Tibial nerve (tissue), 4 donors: ENCODE measurements around the gene ZNF701. TPM values are rescaled to one million over a fixed set of nuclear protein-coding genes. Genes with fewer than 3 reads are reported as not detected.
"Not testable (repeated sequence)": the region's sequence is repeated elsewhere in the genome, so short reads cannot be mapped to it uniquely, and the experiment has no call there.

Experiments used
- DNase-seq, 2 donors: peaks; one replicate each; pipeline ENCODE4 v3.0.0-alpha.2; 2019; ENCODE audit warnings: low spot score in 2 of 2
- H3K27ac ChIP-seq, 4 donors: fragments of 200-600 bp; sonication (generic) in 3 of 4; one replicate each; pipeline ENCODE4 v1.5.1; 2017 to 2019; ENCODE audit warnings: mild to moderate bottlenecking in 1 of 4
- H3K27me3 ChIP-seq, 2 donors: fragments of 200-600 bp; sonication (generic) in 1 of 2; one replicate each; pipeline versions ENCODE4 v1.5.1 to v1.6.0; 2017 to 2019
- H3K36me3 ChIP-seq, 3 donors: fragments of 200-600 bp; sonication (generic); one replicate each; pipeline ENCODE4 v1.5.1; 2018 to 2019
- H3K4me1 ChIP-seq, 4 donors: fragments of 200-600 bp; sonication (generic) in 3 of 4; one replicate each; pipeline ENCODE4 v1.5.1; 2017 to 2019
- H3K4me3 ChIP-seq, 4 donors: fragments of 200-600 bp; sonication (generic) in 3 of 4; one replicate each; pipeline ENCODE4 v1.5.1; 2017 to 2019; ENCODE audit warnings: mild to moderate bottlenecking in 1 of 4, moderate library complexity in 1 of 4
- H3K9me3 ChIP-seq, 4 donors: fragments of 200-600 bp; sonication (generic) in 3 of 4; one replicate each; pipeline ENCODE4 v1.5.1; 2017 to 2019
- CTCF ChIP-seq, 5 experiments: fragments of 200-600 bp in 3 of 5; fragments of 450-650 bp in 2 of 5; sonication (generic) in 3 of 5; IDR thresholded peaks; one replicate each; pipeline ENCODE4 v1.5.1; 2016 to 2019; ENCODE audit warnings: antibody characterized with exemption in 5 of 5, mild to moderate bottlenecking in 3 of 5, moderate library complexity in 2 of 5
- EP300 ChIP-seq, 2 donors: sonication (generic); formaldehyde crosslinking; IDR thresholded peaks; one replicate each; pipeline ENCODE4 v1.6.1; 2017; ENCODE audit warnings: antibody characterized with exemption in 2 of 2, mild to moderate bottlenecking in 1 of 2
- POLR2A ChIP-seq, 2 donors: fragments of 450-650 bp; IDR thresholded peaks; one replicate each; pipeline ENCODE4 v1.6.1; 2017; ENCODE audit warnings: antibody characterized with exemption in 2 of 2, mild to moderate bottlenecking in 2 of 2, moderate library complexity in 2 of 2
- WGBS, 2 donors: methylation state at CpG; one replicate each; pipeline ENCODE4 v1.1.5; 2018; 5-methylcytosine and 5-hydroxymethylcytosine counted together
- total RNA-seq, 4 donors: library from RNA; depleted of rRNA; stranded (reverse); fragments of >200 nt; gene quantifications; one replicate each; pipeline ENCODE4 v1.1.0, GENCODE V29; 2016

Gene ZNF701
- total RNA-seq, 4 donors from 2014 or later = 12.8 to 28.4 (median 17.9) TPM

- Histone ChIP-seq H3K36me3 (peaks cover 0 to 17% (median 0%) of the 10 kb centered on the region in 3 donors), H3K9me3 (peaks cover 0 to 20% (median 0%) of the 10 kb centered on the region in 4 donors), H3K4me1 (peaks cover 0 to 19% (median 4%) of the 10 kb centered on the region in 4 donors), H3K27ac (peak overlapping the region in 3 of 4 donors; percentile 75 to 87 (median 85)), H3K4me3 (peak overlapping the region; percentile 46 to 74 (median 65))
- not testable (repeated sequence) for DNase-seq, H3K27me3 ChIP-seq
- TF ChIP-seq CTCF (IDR thresholded peaks at IDR 0.05) = peak in 1 of 5 experiments; percentile 8
- 42% methylated on average over 3 of the region's 3 CpGs for WGBS, 2 donors
These were observed 31.9 kb downstream of the ZNF701 start for GRCh38 chr19:52601974-52602366.

- 84 to 91% methylated on average over 2 of the region's 2 CpGs for WGBS, 2 donors
- peaks cover 0 to 19% (median 4%) of the 10 kb centered on the region in 4 donors for H3K4me1 ChIP-seq
- TF ChIP-seq POLR2A (IDR thresholded peaks at IDR 0.05) (no peak), EP300 (IDR thresholded peaks at IDR 0.05) (no peak), CTCF (IDR thresholded peaks at IDR 0.05) (no peak)
- no peaks in the 10 kb centered on the region for H3K27me3 ChIP-seq
- no peak overlapping the region for H3K4me3 ChIP-seq
- peak overlapping the region in 1 of 4 donors; percentile 87 for H3K27ac ChIP-seq
- DNase-seq = no peak
- H3K9me3 ChIP-seq = peaks cover 0 to 28% (median 0%) of the 10 kb centered on the region in 4 donors
- H3K36me3 ChIP-seq = peaks cover 0 to 16% (median 0%) of the 10 kb centered on the region in 3 donors
These were observed 32.9 kb downstream of the ZNF701 start for GRCh38 chr19:52602941-52603340.

- H3K27ac ChIP-seq = peak overlapping the region in 1 of 4 donors; percentile 42
- WGBS, 2 donors = 82 to 88% methylated on average over 14 of the region's 14 CpGs
- H3K27me3 ChIP-seq = no peaks in the 10 kb centered on the region
- peaks cover 0 to 29% (median 0%) of the 10 kb centered on the region in 4 donors for H3K9me3 ChIP-seq
- peaks cover 0 to 19% (median 4%) of the 10 kb centered on the region in 4 donors for H3K4me1 ChIP-seq
- peaks cover 0 to 19% (median 0%) of the 10 kb centered on the region in 3 donors for H3K36me3 ChIP-seq
- no peak overlapping the region for H3K4me3 ChIP-seq
- no peak for DNase-seq
- TF ChIP-seq CTCF (IDR thresholded peaks at IDR 0.05) = no peak
- no peak for TF ChIP-seq POLR2A (IDR thresholded peaks at IDR 0.05)
These were observed 33.6 kb downstream of the ZNF701 start for GRCh38 chr19:52603558-52604207.

- WGBS, 2 donors = 95 to 96% methylated on average over 5 of the region's 5 CpGs
- H3K27me3 ChIP-seq = no peaks in the 10 kb centered on the region
- H3K36me3 ChIP-seq = peaks cover 0 to 99% (median 15%) of the 10 kb centered on the region in 3 donors
- no peak for TF ChIP-seq CTCF (IDR thresholded peaks at IDR 0.05)
- no peak for TF ChIP-seq POLR2A (IDR thresholded peaks at IDR 0.05)
- no peak for TF ChIP-seq EP300 (IDR thresholded peaks at IDR 0.05)
- DNase-seq = no peak
- H3K27ac ChIP-seq = no peak overlapping the region
- H3K4me1 ChIP-seq = no peaks in the 10 kb centered on the region
- H3K9me3 ChIP-seq = peaks cover 0 to 81% (median 6%) of the 10 kb centered on the region in 4 donors
- H3K4me3 ChIP-seq = no peak overlapping the region
These were observed 43.3 kb downstream of the ZNF701 start for GRCh38 chr19:52613299-52613906.

GRCh38 chr19:52621376-52621775 lies 51.3 kb downstream of the ZNF701 start:
- Histone ChIP-seq H3K27ac (no peak overlapping the region), H3K36me3 (peaks cover 0 to 100% (median 19%) of the 10 kb centered on the region in 3 donors)
- WGBS, 2 donors = 88 to 94% methylated on average over 3 of the region's 3 CpGs

More at GRCh38 chr19:52621376-52621775, 51.3 kb downstream of the ZNF701 start:
- Histone ChIP-seq H3K9me3 (peaks cover 0 to 44% (median 0%) of the 10 kb centered on the region in 4 donors), H3K4me3 (no peak overlapping the region), H3K4me1 (no peaks in the 10 kb centered on the region), H3K27me3 (no peaks in the 10 kb centered on the region)
- TF ChIP-seq POLR2A (IDR thresholded peaks at IDR 0.05) (no peak), EP300 (IDR thresholded peaks at IDR 0.05) (no peak), CTCF (IDR thresholded peaks at IDR 0.05) (no peak)
- no peak for DNase-seq
